Ectodermal cell (in vitro differentiated cells): Measurements from ENCODE around the gene PSMA6.
A peak's percentile ranks its signal among the peaks of the same experiment; 100 is the strongest.

Experiments
- H3K27ac ChIP-seq: 2 replicates; pipeline ENCODE4 v1.7.0; 2013; ENCODE audit warnings: mild to moderate bottlenecking, low read depth, low read length; ENCODE audit not compliant: insufficient read depth, poor library complexity, severe bottlenecking
- H3K27me3 ChIP-seq: 2 replicates; pipeline ENCODE4 v1.7.0; 2013; ENCODE audit warnings: mild to moderate bottlenecking, low read length; ENCODE audit not compliant: insufficient read depth, control insufficient read depth, poor library complexity, severe bottlenecking
- H3K36me3 ChIP-seq: one replicate; pipeline ENCODE4 v1.7.0; 2013; ENCODE audit warnings: low read length; ENCODE audit not compliant: control insufficient read depth, insufficient read depth
- H3K4me1 ChIP-seq: one replicate; pipeline ENCODE4 v1.7.0; 2013; ENCODE audit warnings: low read length; ENCODE audit not compliant: control insufficient read depth, insufficient read depth
- H3K4me3 ChIP-seq: 2 replicates; pipeline ENCODE4 v1.7.0; 2013; ENCODE audit warnings: low read depth, low read length, control low read depth; ENCODE audit not compliant: insufficient read depth
- H3K9me3 ChIP-seq: 2 replicates; pipeline ENCODE4 v1.7.0; 2013; ENCODE audit warnings: mild to moderate bottlenecking, low read length, moderate library complexity; ENCODE audit not compliant: control insufficient read depth
- WGBS, 2 experiments: methylation state at CpG; one replicate each; pipeline ENCODE4 v1.1.7; 2013; ENCODE audit warnings: missing lambda C conversion rate in 2 of 2; 5-methylcytosine and 5-hydroxymethylcytosine counted together

Gene PSMA6

GRCh38 chr14:35281341-35281740 lies 10.8 kb upstream of the PSMA6 start:
- Histone ChIP-seq H3K27me3 (no peaks in the 10 kb centered on the region), H3K27ac (no peak overlapping the region)
- WGBS, 2 experiments, result 94 to 100% methylated on average over 1 of the region's 1 CpG

GRCh38 chr14:35284506-35284905 lies 7.7 kb upstream of the PSMA6 start:
- Histone ChIP-seq H3K36me3 (no peaks in the 10 kb centered on the region), H3K27me3 (no peaks in the 10 kb centered on the region), H3K4me1 (no peaks in the 10 kb centered on the region), H3K27ac (no peak overlapping the region), H3K9me3 (no peaks in the 10 kb centered on the region), H3K4me3 (no peak overlapping the region)
- 93 to 95% methylated on average over 2 of the region's 2 CpGs for WGBS, 2 experiments

More at GRCh38 chr14:35281341-35281740, 10.8 kb upstream of the PSMA6 start:
- Histone ChIP-seq H3K4me1 (no peaks in the 10 kb centered on the region), H3K4me3 (no peak overlapping the region), H3K36me3 (no peaks in the 10 kb centered on the region), H3K9me3 (no peaks in the 10 kb centered on the region)

- WGBS, 2 experiments, result 88 to 93% methylated on average over 5 of the region's 5 CpGs
- Histone ChIP-seq H3K27ac (no peak overlapping the region), H3K9me3 (no peaks in the 10 kb centered on the region), H3K4me3 (no peak overlapping the region), H3K36me3 (no peaks in the 10 kb centered on the region), H3K4me1 (no peaks in the 10 kb centered on the region), H3K27me3 (no peaks in the 10 kb centered on the region)
These were observed 6.8 kb upstream of the PSMA6 start for GRCh38 chr14:35285168-35286002.

GRCh38 chr14:35286003-35286600 lies 6.1 kb upstream of the PSMA6 start:
- no peaks in the 10 kb centered on the region for H3K36me3 ChIP-seq
- WGBS, 2 experiments, result 95% methylated on average over 8 of the region's 8 CpGs
- H3K27me3 ChIP-seq, result no peaks in the 10 kb centered on the region
- no peak overlapping the region for H3K4me3 ChIP-seq
- H3K4me1 ChIP-seq, result no peaks in the 10 kb centered on the region
- no peaks in the 10 kb centered on the region for H3K9me3 ChIP-seq
- H3K27ac ChIP-seq, result no peak overlapping the region

GRCh38 chr14:35286707-35287106 lies 5.5 kb upstream of the PSMA6 start:
- Histone ChIP-seq H3K4me3 (no peak overlapping the region), H3K9me3 (no peaks in the 10 kb centered on the region), H3K36me3 (no peaks in the 10 kb centered on the region), H3K27ac (no peak overlapping the region), H3K27me3 (no peaks in the 10 kb centered on the region), H3K4me1 (no peaks in the 10 kb centered on the region)
- WGBS, 2 experiments, result 80 to 95% methylated on average over 1 of the region's 1 CpG

- WGBS, 2 experiments, result 85 to 87% methylated on average over 8 of the region's 8 CpGs
These were observed 4.7 kb upstream of the PSMA6 start for GRCh38 chr14:35287431-35288013.

GRCh38 chr14:35289623-35290022 lies 2.6 kb upstream of the PSMA6 start:
- 86 to 93% methylated on average over 2 to 3 of the region's 3 CpGs for WGBS, 2 experiments
- Histone ChIP-seq H3K4me1 (no peaks in the 10 kb centered on the region), H3K4me3 (no peak overlapping the region), H3K27ac (no peak overlapping the region), H3K27me3 (no peaks in the 10 kb centered on the region), H3K36me3 (no peaks in the 10 kb centered on the region), H3K9me3 (no peaks in the 10 kb centered on the region)

More at GRCh38 chr14:35287431-35288013, 4.7 kb upstream of the PSMA6 start:
- H3K4me3 ChIP-seq, result no peak overlapping the region
- H3K4me1 ChIP-seq, result no peaks in the 10 kb centered on the region
- no peak overlapping the region for H3K27ac ChIP-seq
- no peaks in the 10 kb centered on the region for H3K27me3 ChIP-seq
- H3K36me3 ChIP-seq, result no peaks in the 10 kb centered on the region
- no peaks in the 10 kb centered on the region for H3K9me3 ChIP-seq

GRCh38 chr14:35292770-35293561 lies 784 bp downstream of the PSMA6 start:
- no peaks in the 10 kb centered on the region for H3K36me3 ChIP-seq
- peak overlapping the region; percentile 93 for H3K4me3 ChIP-seq
- peak overlapping the region; percentile 76 for H3K27ac ChIP-seq
- WGBS, 2 experiments, result 17 to 22% methylated on average over 14 of the region's 14 CpGs
- no peaks in the 10 kb centered on the region for H3K27me3 ChIP-seq
- no peaks in the 10 kb centered on the region for H3K9me3 ChIP-seq
- H3K4me1 ChIP-seq, result no peaks in the 10 kb centered on the region

- Histone ChIP-seq H3K36me3 (no peaks in the 10 kb centered on the region), H3K27ac (no peak overlapping the region), H3K4me3 (no peak overlapping the region), H3K4me1 (no peaks in the 10 kb centered on the region), H3K27me3 (no peaks in the 10 kb centered on the region), H3K9me3 (no peaks in the 10 kb centered on the region)
- 95 to 96% methylated on average over 1 of the region's 1 CpG for WGBS, 2 experiments
These were observed 3.6 kb downstream of the PSMA6 start for GRCh38 chr14:35295845-35296161.

- Histone ChIP-seq H3K4me3 (no peak overlapping the region), H3K27me3 (no peaks in the 10 kb centered on the region), H3K27ac (no peak overlapping the region), H3K4me1 (no peaks in the 10 kb centered on the region), H3K9me3 (no peaks in the 10 kb centered on the region), H3K36me3 (no peaks in the 10 kb centered on the region)
- 93 to 96% methylated on average over 3 of the region's 3 CpGs for WGBS, 2 experiments
These were observed 4.4 kb downstream of the PSMA6 start for GRCh38 chr14:35296545-35296944.
